IPS-18c (cell line): ENCODE results near the gene MALT1.

ENCODE experiments used
- H3K4me3 ChIP-seq: 2 replicates; pipeline ENCODE4 v1.7.0; 2013; ENCODE audit warnings: low read depth, mild to moderate bottlenecking, low read length, moderate library complexity; ENCODE audit not compliant: insufficient read depth
- H3K9me3 ChIP-seq: one replicate; pipeline ENCODE4 v1.6.1; 2013; ENCODE audit warnings: mild to moderate bottlenecking, low read length, moderate library complexity; ENCODE audit not compliant: control insufficient read depth, insufficient read depth

Gene MALT1

GRCh38 chr18:58712930-58713329 is 41.7 kb downstream of the MALT1 start:
- no peak overlapping the region for H3K4me3 ChIP-seq
- H3K9me3 ChIP-seq, result no peaks in the 10 kb centered on the region

GRCh38 chr18:58714259-58714658 is 43.0 kb downstream of the MALT1 start:
- no peak overlapping the region for H3K4me3 ChIP-seq
- no peaks in the 10 kb centered on the region for H3K9me3 ChIP-seq

GRCh38 chr18:58714821-58715220 is 43.6 kb downstream of the MALT1 start:
- no peaks in the 10 kb centered on the region for H3K9me3 ChIP-seq
- H3K4me3 ChIP-seq, result no peak overlapping the region

- no peak overlapping the region for H3K4me3 ChIP-seq
- no peaks in the 10 kb centered on the region for H3K9me3 ChIP-seq
Measured at GRCh38 chr18:58715540-58715939, 44.3 kb downstream of the MALT1 start.

- H3K9me3 ChIP-seq, result no peaks in the 10 kb centered on the region
- H3K4me3 ChIP-seq, result no peak overlapping the region
Measured at GRCh38 chr18:58716060-58716756, 44.9 kb downstream of the MALT1 start.

GRCh38 chr18:58721566-58722239 is 50.4 kb downstream of the MALT1 start:
- H3K4me3 ChIP-seq, result no peak overlapping the region
- H3K9me3 ChIP-seq, result no peaks in the 10 kb centered on the region

- Histone ChIP-seq H3K9me3 (no peaks in the 10 kb centered on the region), H3K4me3 (no peak overlapping the region)
Measured at GRCh38 chr18:58723810-58724602, 52.7 kb downstream of the MALT1 start.

- H3K9me3 ChIP-seq, result no peaks in the 10 kb centered on the region
- H3K4me3 ChIP-seq, result no peak overlapping the region
Measured at GRCh38 chr18:58726671-58727070, 55.4 kb downstream of the MALT1 start.

GRCh38 chr18:58727776-58728500 is 56.7 kb downstream of the MALT1 start:
- no peak overlapping the region for H3K4me3 ChIP-seq
- H3K9me3 ChIP-seq, result no peaks in the 10 kb centered on the region

GRCh38 chr18:58728719-58729118 is 57.5 kb downstream of the MALT1 start:
- Histone ChIP-seq H3K4me3 (no peak overlapping the region), H3K9me3 (no peaks in the 10 kb centered on the region)

- no peak overlapping the region for H3K4me3 ChIP-seq
- H3K9me3 ChIP-seq, result no peaks in the 10 kb centered on the region
Measured at GRCh38 chr18:58730618-58731017, 59.4 kb downstream of the MALT1 start.

GRCh38 chr18:58732471-58732870 is 61.2 kb downstream of the MALT1 start:
- no peak overlapping the region for H3K4me3 ChIP-seq
- no peaks in the 10 kb centered on the region for H3K9me3 ChIP-seq

- H3K4me3 ChIP-seq, result no peak overlapping the region
- no peaks in the 10 kb centered on the region for H3K9me3 ChIP-seq
Measured at GRCh38 chr18:58733866-58734265, 62.6 kb downstream of the MALT1 start.

- Histone ChIP-seq H3K9me3 (no peaks in the 10 kb centered on the region), H3K4me3 (no peak overlapping the region)
Measured at GRCh38 chr18:58738322-58738721, 67.1 kb downstream of the MALT1 start.

GRCh38 chr18:58745914-58746313 is 74.6 kb downstream of the MALT1 start:
- Histone ChIP-seq H3K9me3 (no peaks in the 10 kb centered on the region), H3K4me3 (no peak overlapping the region)

GRCh38 chr18:58748899-58749595 is 77.8 kb downstream of the MALT1 start:
- H3K9me3 ChIP-seq, result no peaks in the 10 kb centered on the region
- no peak overlapping the region for H3K4me3 ChIP-seq

- H3K4me3 ChIP-seq, result no peak overlapping the region
- no peaks in the 10 kb centered on the region for H3K9me3 ChIP-seq
Measured at GRCh38 chr18:58753976-58754375, 82.7 kb downstream of the MALT1 start.
